NCI-H82 treated with DMSO at 0.1 percent for 48 hours (cell line): ENCODE results near the gene SLC4A8.
A peak's percentile ranks its signal among the peaks of the same experiment; 100 is the strongest.

Source experiments
- DNase-seq: peaks from one replicate; lab custom pipeline; 2025; ENCODE audit not compliant: unreplicated experiment; lab: John Stamatoyannopoulos, UW

The SLC4A8 gene

GRCh38 chr12:51524386-51524901 lies 99.8 kb downstream of the SLC4A8 start:
- DNase-seq = no peak

- DNase-seq = no peak
Observed at GRCh38 chr12:51525518-51525917, 100.9 kb downstream of the SLC4A8 start.

DNA sequence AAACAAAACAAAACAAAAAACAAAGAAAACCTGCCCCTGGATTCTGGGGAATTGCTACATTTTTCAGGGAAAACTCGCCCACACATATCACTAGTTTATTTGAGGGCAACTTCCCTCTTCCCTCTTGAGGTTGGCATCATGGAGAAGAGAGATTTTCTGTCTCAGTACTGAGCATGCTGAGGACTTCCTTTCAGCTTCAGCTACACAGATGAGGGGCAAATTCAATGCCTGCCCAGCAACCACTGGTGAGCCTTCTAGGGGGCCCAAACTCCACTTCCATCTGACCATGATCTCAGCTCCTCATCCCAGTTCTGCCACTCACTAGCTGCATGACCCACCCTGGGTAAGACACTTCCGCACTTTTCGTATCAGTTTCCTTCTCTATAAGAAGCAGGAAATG lies 103.3 kb downstream of the SLC4A8 start:
- no peak for DNase-seq

DNA sequence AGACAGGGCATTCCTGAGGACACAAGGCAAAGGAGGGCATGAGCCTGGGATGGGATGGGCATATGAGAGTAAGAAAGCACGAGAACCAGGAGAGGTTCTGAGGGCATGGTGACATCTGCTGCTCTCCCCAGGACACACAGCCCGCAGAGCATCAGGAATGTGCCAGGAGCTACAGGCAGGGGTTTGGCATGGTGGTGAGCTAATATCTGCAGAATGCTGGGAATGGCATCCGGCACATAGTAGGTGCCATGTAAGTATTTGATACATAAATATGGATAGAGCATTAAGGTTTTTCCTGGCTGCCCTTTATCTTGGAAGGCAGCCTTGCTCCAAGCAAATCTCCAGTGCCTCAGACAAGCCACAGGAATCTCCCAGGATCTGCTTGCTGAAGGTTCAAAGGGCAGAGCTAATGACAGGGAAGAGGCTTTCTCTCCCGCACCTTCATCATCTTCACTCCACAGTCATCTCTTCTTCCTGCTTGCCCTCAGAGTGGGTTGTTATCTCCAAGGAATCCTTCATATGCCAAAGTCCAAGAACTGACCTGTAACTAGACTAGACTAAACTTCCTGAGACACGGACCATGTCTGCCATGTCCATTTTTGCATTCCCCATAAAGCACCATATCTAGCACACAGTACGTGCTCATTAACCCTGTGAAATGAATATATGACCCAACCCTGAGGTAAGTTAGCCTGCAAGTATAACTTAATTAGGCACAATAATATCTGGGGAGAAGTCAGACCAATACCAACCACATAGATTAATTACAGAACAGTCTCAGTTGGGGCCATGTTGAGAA lies 104.4 kb downstream of the SLC4A8 start:
- no peak for DNase-seq

DNA sequence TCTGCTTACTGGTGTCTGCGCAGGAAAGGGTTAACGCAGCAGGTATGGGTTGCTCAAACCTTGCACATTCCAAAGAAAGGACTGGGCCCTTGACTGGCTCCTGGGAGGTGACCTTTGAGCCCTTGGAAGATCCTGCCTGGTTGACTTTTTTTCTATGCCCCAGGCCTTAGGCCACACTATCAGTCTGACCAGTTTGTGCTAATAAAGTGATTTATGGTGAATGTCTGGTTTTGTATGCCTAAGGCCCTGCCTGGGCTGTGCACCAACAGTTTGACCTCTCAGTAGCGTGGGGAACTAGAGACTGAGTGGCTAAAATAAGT lies 105.0 kb downstream of the SLC4A8 start:
- no peak for DNase-seq

DNA sequence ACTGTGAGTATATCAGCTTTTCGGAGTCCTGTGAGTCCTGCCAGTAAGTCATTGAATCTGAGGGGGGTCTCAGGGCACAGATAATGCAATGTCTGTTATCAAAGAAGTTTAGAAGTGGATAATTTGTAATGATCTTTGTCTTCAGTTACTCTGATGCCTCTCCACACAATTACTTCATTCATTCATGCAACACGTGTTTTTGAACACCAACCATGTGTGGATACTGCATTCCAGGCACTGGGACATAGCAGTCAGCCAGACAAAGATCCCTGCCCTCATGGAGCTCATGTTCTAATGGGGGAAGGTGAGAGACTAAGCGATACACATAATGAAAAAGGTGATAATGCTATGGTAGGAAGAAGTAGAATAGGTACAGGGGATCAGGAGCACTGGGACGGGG lies 105.6 kb downstream of the SLC4A8 start:
- DNase-seq = no peak

DNA sequence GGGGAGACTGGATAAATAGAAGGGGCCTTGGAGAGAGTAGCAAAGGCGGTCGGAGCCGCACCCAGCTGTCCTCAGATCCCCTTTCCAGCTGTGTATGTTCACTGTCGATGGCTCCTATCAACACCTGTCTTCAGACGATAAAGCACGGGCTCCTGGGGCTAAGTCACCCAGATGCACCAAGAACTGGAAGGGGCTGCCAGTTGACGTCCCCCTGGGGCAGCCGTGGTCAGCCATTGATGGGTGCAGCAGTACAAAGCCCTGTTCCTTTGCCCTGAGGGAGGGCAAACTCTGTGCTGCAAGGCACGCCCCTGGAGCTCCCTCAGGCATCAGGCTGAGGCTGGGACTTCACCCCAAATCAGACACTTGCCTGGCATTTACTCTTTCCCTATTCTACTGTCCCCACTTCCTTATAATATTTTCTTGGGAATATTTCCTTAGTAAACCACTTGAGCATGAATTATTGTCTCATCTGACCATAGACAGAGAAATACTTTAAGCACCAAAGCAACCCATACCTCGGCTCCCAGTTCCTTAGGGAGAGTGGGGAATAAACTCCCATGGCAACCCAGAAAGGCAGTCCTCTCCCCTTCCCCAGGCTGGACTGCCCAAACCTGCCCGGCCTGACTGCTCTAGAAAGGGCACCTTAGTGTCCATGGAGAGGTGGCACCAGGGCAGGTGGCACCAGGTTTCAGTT lies 106.8 kb downstream of the SLC4A8 start:
- no peak for DNase-seq

DNA sequence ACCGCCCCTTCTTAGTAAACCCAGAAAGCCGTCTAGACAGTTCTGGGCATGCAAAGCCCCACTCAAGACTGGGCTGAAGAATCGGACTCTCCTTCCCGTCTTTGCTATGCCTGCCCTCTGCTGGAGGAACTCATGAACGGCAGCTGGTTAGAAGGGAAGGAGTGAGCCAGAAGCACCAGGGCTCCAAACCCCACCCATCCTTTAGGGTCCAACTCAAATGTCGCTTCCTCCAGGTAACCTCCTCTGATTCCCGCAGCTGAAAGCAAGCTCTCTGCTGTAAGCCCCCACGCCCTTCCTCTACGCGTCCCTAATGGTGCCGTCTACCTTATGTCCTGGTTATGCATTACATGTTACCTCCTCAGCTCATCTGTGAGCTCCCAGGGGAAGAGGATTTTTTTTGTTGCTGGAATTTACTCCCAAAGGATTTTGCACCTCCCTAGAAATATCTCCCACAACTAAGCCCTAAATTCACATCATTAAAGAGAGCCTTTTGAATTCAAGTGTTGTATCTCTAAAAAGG lies 107.4 kb downstream of the SLC4A8 start:
- peak; percentile 69 for DNase-seq

DNA sequence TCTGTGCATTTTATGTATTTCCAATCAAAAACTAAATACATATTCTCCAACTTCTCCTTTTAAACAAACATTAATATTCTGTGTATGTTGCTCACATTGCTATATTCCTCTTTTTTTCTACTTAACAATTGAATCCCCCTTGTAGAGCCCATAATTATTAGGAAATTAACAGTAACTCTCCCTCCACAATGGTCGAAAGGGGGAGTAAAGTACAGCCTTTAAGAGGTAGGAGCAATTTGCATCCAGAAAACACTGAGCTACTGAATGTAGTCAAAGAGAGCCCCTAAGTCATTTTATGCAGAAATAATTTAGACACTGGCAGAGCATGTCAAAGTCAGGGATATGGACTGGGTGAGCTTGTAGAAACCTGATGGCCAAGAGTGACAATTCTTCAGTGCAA lies 109.2 kb downstream of the SLC4A8 start:
- DNase-seq = no peak

DNA sequence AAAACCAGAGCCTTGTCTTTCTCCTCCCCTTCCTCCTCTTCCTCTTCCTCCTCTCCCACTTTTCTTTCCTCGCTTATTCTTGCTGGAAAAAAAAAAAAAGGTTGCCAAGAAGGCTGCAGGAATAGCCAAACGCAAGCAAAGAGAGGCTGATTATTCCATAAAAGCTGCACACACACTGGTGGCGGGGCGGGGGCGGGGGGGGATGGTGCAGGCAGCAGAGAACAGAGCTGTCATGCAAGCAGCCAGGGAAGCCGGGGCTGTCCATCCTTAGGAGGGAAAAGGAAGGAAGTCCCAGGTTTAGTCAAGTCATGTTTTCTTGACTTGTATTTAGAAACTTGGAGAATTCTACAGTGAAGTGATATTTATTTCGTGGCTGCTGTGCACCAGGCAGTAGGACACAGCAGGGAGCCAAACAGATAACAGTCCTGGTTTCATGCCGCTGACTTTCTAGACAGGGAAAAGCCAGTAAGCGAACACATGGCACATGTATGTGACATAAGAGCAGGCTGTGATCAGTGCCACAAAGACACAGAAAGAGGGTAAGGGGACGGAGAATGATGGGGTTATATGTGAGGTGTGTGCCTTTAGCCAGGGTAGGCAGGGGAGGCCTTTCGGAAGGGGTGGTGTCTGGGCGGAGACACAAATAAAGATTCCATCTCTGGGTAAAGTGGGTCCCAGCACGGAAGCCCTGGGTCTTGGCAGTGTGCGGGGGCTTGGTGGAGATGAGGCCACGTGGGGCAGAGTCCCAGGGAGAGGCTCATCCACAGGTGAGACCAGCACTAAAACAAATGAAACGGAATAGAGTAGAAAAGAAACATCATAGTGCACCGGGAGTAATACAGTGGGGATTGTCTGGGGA lies 109.8 kb downstream of the SLC4A8 start:
- DNase-seq = no peak

GRCh38 chr12:51536159-51536558 lies 111.5 kb downstream of the SLC4A8 start:
- no peak for DNase-seq

DNA sequence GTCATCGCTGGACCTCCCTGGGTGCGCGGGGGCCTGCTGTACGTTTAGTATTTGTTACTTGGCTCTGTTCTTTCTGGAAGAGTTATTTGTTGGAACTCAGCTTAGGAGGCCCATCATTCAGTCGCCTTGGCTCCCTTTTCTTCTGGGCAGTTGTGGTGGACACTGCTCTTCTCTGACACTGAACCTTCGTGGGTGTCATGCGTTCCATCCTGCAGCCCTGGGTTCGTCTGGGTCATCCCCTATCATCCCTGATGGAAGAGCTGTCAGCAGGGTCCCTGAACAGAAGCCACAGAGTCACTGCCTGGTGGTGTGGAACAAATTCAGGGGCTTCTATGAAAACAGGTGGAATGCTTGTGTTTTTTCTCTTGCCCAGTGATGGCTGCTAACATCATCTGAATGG lies 113.5 kb downstream of the SLC4A8 start:
- DNase-seq = no peak

- DNase-seq = no peak
Observed at GRCh38 chr12:51538599-51538998, 114.0 kb downstream of the SLC4A8 start.

GRCh38 chr12:51540996-51541395 lies 116.4 kb downstream of the SLC4A8 start:
- no peak for DNase-seq

DNA sequence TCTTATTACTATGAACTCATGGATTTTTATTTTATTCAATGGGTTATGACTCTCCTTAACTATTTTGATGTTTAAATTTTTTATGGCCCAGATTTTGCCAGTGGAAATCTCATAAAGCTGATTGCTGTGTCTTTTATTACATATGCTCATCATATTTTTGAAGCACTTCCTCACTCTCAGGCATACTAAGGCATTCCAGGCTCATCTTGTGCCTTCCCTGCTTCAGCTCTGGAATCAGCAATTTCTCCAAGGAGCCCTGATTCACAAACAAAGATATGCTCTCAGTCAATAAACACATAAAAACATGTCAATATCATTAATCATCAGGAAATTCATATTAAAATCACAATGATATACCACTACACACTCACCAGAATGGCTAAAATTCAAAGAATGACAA lies 121.5 kb downstream of the SLC4A8 start:
- DNase-seq = no peak

- DNase-seq = no peak
Observed at GRCh38 chr12:51547606-51548005, 123.0 kb downstream of the SLC4A8 start.

- no peak for DNase-seq
Observed at GRCh38 chr12:51548241-51548640, 123.6 kb downstream of the SLC4A8 start.

DNA sequence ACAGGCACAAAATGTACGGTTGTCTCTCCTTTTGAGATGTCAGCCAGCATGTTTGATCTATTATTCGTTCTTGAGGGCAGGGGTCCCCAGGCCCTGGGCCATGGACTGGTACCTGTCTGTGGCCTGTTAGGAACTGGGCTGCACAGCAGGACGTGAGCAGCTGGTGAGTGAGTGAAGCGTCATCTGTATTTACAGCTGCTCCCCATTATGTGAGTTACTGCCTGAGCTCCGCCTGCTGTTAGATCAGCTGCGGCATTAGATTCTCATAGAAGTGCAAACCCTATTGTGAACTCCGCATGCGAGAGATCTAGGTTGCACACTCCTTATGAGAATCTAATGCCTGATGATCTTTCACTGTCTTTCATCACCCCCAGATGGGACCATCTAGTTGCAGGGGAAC lies 125.0 kb downstream of the SLC4A8 start:
- no peak for DNase-seq
